Esophagus muscularis mucosa (tissue), 4 donors: ENCODE measurements around the gene LHPP. TPM values are rescaled to one million over a fixed set of nuclear protein-coding genes. Genes with fewer than 3 reads are reported as not detected.

ENCODE experiments used
- DNase-seq: peaks from one replicate; pipeline ENCODE4 v3.0.0-alpha.2; 2017; ENCODE audit errors: extremely low spot score
- H3K27ac ChIP-seq, 4 donors: fragments of 200-600 bp; sonication (generic); replicated peaks in 1 of 4; 1 replicate in 3 of 4; 2 replicates in 1 of 4; pipeline ENCODE4 v1.5.1; 2016 to 2019; ENCODE audit warnings: mild to moderate bottlenecking in 1 of 4
- H3K27me3 ChIP-seq, 4 donors: fragments of 200-600 bp; sonication (generic); one replicate each; pipeline versions ENCODE4 v1.5.1 to v1.6.0; 2016 to 2019
- H3K36me3 ChIP-seq, 4 donors: fragments of 200-600 bp; sonication (generic); one replicate each; pipeline ENCODE4 v1.5.1; 2016 to 2019
- H3K4me1 ChIP-seq, 4 donors: fragments of 200-600 bp; sonication (generic); one replicate each; pipeline ENCODE4 v1.5.1; 2016 to 2019
- H3K4me3 ChIP-seq, 4 donors: fragments of 200-600 bp; sonication (generic); 1 replicate in 2 of 4; 2 replicates in 2 of 4; pipeline ENCODE4 v1.5.1; 2016 to 2019; ENCODE audit warnings: mild to moderate bottlenecking in 4 of 4, moderate library complexity in 1 of 4
- H3K9me3 ChIP-seq, 4 donors: fragments of 200-600 bp; sonication (generic); 1 replicate in 3 of 4; 2 replicates in 1 of 4; pipeline ENCODE4 v1.5.1; 2016 to 2019
- EP300 ChIP-seq: sonication (generic); formaldehyde crosslinking; IDR thresholded peaks from one replicate; pipeline ENCODE4 v1.6.1; 2017; ENCODE audit warnings: antibody characterized with exemption
- POLR2A ChIP-seq: fragments of 450-650 bp; IDR thresholded peaks from one replicate; pipeline ENCODE4 v1.6.1; 2017; ENCODE audit warnings: antibody characterized with exemption, moderate library complexity, mild to moderate bottlenecking, low read depth
- POLR2AphosphoS5 ChIP-seq, 2 donors: sonication (generic); formaldehyde crosslinking; IDR thresholded peaks; one replicate each; pipeline ENCODE4 v1.6.1; 2017; ENCODE audit warnings: antibody characterized with exemption in 2 of 2
- WGBS: methylation state at CpG from one replicate; pipeline ENCODE4 v1.1.5; 2018; 5-methylcytosine and 5-hydroxymethylcytosine counted together
- intact Hi-C: fragments of 100-400 bp; cut with DNase I; formaldehyde crosslinking; loops from one replicate; pipeline ENCODE4 v1.15.1; 2023
- total RNA-seq, 4 donors: library from RNA; depleted of rRNA; stranded (reverse); fragments of >200 nt; gene quantifications; one replicate each; pipeline versions ENCODE4 v1.1.0 to v1.2.1, GENCODE V29; 2016
- TF ChIP-seq, protein P1 (sequence below), 3 experiments: fragments of 200-600 bp in 2 of 3; fragments of 450-650 bp in 1 of 3; sonication (generic) in 2 of 3; IDR thresholded peaks; one replicate each; pipeline ENCODE4 v1.5.1; 2017 to 2019; ENCODE audit warnings: antibody characterized with exemption in 3 of 3, mild to moderate bottlenecking in 2 of 3, moderate library complexity in 1 of 3

The LHPP gene
- total RNA-seq, 4 donors from 2014 or later, result 10.8 to 20.9 (median 15.7) TPM

DNA sequence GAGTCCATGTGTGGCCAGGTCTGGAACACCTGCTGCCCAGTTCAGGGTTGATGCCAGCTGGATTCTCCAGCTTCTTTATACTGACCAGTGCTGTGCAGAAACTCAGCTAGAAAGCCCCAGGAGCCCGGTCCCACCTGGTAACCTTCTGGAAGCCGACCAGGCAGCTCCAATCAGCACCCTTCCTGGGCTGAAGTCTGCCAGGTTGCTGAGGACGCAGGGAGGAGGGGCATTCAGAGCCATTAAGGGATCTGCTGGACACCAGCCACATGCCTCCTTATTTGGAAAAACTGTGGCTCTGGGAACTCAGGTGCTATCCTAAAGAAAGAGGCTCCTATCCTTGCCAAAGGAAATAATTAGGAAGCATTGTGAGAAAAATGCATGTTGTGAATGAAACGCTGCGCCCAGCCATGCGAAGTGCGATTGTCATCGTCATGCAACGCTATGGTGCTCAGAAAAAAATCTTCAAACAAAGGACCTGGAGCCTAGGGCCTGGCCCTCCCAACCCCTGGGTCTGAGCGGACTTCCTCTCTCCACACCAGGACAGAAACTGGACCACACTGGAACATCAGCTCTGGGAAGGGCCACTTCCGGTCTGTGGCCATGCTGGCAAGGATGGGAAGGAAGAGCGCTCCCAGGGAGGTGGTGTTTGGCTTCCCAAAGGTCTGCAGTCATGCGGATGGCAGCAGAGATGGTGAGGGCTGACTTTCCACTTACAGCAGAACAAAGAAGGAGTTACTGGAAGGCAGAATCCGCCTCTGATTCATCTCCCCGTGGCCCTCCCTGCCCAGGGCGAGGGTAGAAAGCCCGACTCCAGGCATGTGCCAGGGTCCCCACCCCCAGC lies 192.4 kb downstream of the LHPP start:
- H3K27me3 ChIP-seq, result no peaks in the 10 kb centered on the region
- DNase-seq, result no peak
- intact Hi-C loops, result no loop called here
- H3K27ac ChIP-seq, result peak overlapping the region; percentile 34 to 71 (median 58)
- no peak for TF ChIP-seq EP300
- TF ChIP-seq POLR2AphosphoS5 (IDR thresholded peaks at IDR 0.05), result peak; percentile 17 to 36
- H3K4me1 ChIP-seq, result peaks cover 33 to 74% (median 62%) of the 10 kb centered on the region in 4 donors
- H3K9me3 ChIP-seq, result no peaks in the 10 kb centered on the region
- 87% methylated on average over 14 of the region's 17 CpGs for WGBS
- no peak overlapping the region for H3K4me3 ChIP-seq
- H3K36me3 ChIP-seq, result peaks cover 0 to 6% (median 2%) of the 10 kb centered on the region in 4 donors

- Histone ChIP-seq H3K36me3 (peaks cover 0 to 6% (median 2%) of the 10 kb centered on the region in 4 donors), H3K27ac (peak overlapping the region; percentile 34 to 71 (median 58)), H3K9me3 (no peaks in the 10 kb centered on the region), H3K4me3 (no peak overlapping the region), H3K27me3 (no peaks in the 10 kb centered on the region), H3K4me1 (peaks cover 27 to 73% (median 61%) of the 10 kb centered on the region in 4 donors)
- DNase-seq, result no peak
- WGBS, result 79% methylated on average over 6 of the region's 7 CpGs
- TF ChIP-seq POLR2A (no peak), POLR2AphosphoS5 (IDR thresholded peaks at IDR 0.05) (no peak)
- TF ChIP-seq, protein P1, sequence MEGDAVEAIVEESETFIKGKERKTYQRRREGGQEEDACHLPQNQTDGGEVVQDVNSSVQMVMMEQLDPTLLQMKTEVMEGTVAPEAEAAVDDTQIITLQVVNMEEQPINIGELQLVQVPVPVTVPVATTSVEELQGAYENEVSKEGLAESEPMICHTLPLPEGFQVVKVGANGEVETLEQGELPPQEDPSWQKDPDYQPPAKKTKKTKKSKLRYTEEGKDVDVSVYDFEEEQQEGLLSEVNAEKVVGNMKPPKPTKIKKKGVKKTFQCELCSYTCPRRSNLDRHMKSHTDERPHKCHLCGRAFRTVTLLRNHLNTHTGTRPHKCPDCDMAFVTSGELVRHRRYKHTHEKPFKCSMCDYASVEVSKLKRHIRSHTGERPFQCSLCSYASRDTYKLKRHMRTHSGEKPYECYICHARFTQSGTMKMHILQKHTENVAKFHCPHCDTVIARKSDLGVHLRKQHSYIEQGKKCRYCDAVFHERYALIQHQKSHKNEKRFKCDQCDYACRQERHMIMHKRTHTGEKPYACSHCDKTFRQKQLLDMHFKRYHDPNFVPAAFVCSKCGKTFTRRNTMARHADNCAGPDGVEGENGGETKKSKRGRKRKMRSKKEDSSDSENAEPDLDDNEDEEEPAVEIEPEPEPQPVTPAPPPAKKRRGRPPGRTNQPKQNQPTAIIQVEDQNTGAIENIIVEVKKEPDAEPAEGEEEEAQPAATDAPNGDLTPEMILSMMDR (IDR thresholded peaks at IDR 0.05), result no peak
- intact Hi-C loops, result no loop called here
Observed at GRCh38 chr10:124654686-124655085, 193.1 kb downstream of the LHPP start.

- Histone ChIP-seq H3K4me1 (peaks cover 23 to 66% (median 57%) of the 10 kb centered on the region in 4 donors), H3K9me3 (no peaks in the 10 kb centered on the region), H3K27ac (peak overlapping the region in 3 of 4 donors; percentile 53 to 71 (median 64)), H3K27me3 (no peaks in the 10 kb centered on the region), H3K36me3 (peaks cover 0 to 6% (median 2%) of the 10 kb centered on the region in 4 donors), H3K4me3 (no peak overlapping the region)
- DNase-seq, result no peak
- intact Hi-C loops, result no loop called here
- 89% methylated on average over 12 of the region's 13 CpGs for WGBS
- TF ChIP-seq POLR2A (no peak), EP300 (no peak), POLR2AphosphoS5 (IDR thresholded peaks at IDR 0.05) (no peak)
- TF ChIP-seq, protein P1 (IDR thresholded peaks at IDR 0.05), result no peak
Observed at GRCh38 chr10:124655191-124656112, 193.8 kb downstream of the LHPP start.

GRCh38 chr10:124656113-124656490 lies 194.5 kb downstream of the LHPP start:
- H3K36me3 ChIP-seq, result peaks cover 0 to 6% (median 2%) of the 10 kb centered on the region in 4 donors
- H3K4me3 ChIP-seq, result no peak overlapping the region
- H3K27ac ChIP-seq, result no peak overlapping the region
- TF ChIP-seq, protein P1 (IDR thresholded peaks at IDR 0.05), result no peak
- TF ChIP-seq EP300 (no peak), POLR2AphosphoS5 (IDR thresholded peaks at IDR 0.05) (no peak), POLR2A (no peak)
- intact Hi-C loops, result no loop called here
- 96% methylated on average over 4 of the region's 7 CpGs for WGBS
- no peaks in the 10 kb centered on the region for H3K27me3 ChIP-seq
- H3K4me1 ChIP-seq, result peaks cover 23 to 62% (median 52%) of the 10 kb centered on the region in 4 donors
- no peak for DNase-seq
- H3K9me3 ChIP-seq, result no peaks in the 10 kb centered on the region

GRCh38 chr10:124656541-124656940 lies 194.9 kb downstream of the LHPP start:
- H3K27me3 ChIP-seq, result no peaks in the 10 kb centered on the region
- H3K4me3 ChIP-seq, result no peak overlapping the region
- peaks cover 23 to 59% (median 48%) of the 10 kb centered on the region in 4 donors for H3K4me1 ChIP-seq
- H3K36me3 ChIP-seq, result peaks cover 0 to 6% (median 2%) of the 10 kb centered on the region in 4 donors
- H3K9me3 ChIP-seq, result no peaks in the 10 kb centered on the region
- no peak overlapping the region for H3K27ac ChIP-seq
- TF ChIP-seq EP300, result no peak
- TF ChIP-seq POLR2AphosphoS5 (IDR thresholded peaks at IDR 0.05), result no peak
- TF ChIP-seq, protein P1 (IDR thresholded peaks at IDR 0.05), result no peak
- TF ChIP-seq POLR2A, result no peak
- WGBS, result 77% methylated on average over 6 of the region's 6 CpGs
- no peak for DNase-seq
- intact Hi-C loops, result no loop called here
